ENCODE results near the gene SLC30A3.

Gene SLC30A3

GRCh38 chr2:27214941-27215340 is 47.9 kb downstream of the SLC30A3 start:
- 83% methylated on average over 1 of the region's 3 CpGs for WGBS (ENCODE audit: insufficient coverage)
- Histone ChIP-seq H3K27me3 (replicated peaks in 2 of 5; ENCODE audit: control insufficient read depth in 4 of 5, insufficient read depth in 5 of 5, low read length in 4 of 5) (no peaks in the 10 kb centered on the region), H3K9me3 (ENCODE audit: control extremely low read depth in 1 of 5, control insufficient read depth in 4 of 5, insufficient read depth in 2 of 5, low read depth in 1 of 5, low read length in 4 of 5) (no peaks in the 10 kb centered on the region), H3K4me1 (ENCODE audit: control extremely low read depth in 1 of 4, control insufficient read depth in 4 of 4, insufficient read depth in 4 of 4, low read length in 3 of 4) (peaks cover 7 to 47% (median 28%) of the 10 kb centered on the region in 4 experiments), H3K4me3 (ENCODE audit: control insufficient read depth in 1 of 7, extremely low read depth in 1 of 7, insufficient read depth in 4 of 7, low read depth in 2 of 7, low read length in 6 of 7) (no peak overlapping the region), H3K36me3 (ENCODE audit: control insufficient read depth in 4 of 4, insufficient read depth in 4 of 4, low read length in 3 of 4) (peaks cover 6 to 29% (median 7%) of the 10 kb centered on the region in 4 experiments), H3K27ac (ENCODE audit: insufficient read depth in 1 of 2, low read depth in 1 of 2, low read length in 2 of 2, poor library complexity in 1 of 2, severe bottlenecking in 2 of 2) (no peak overlapping the region)
- no peak for DNase-seq
- CTCF ChIA-PET: interaction anchor here (1.0 kb wide), 1 partner anchor 24 kb away, joined by 3 read pairs; no protein-coding TSS in a partner anchor
- POLR2A ChIA-PET: no interaction called here

GRCh38 chr2:27212626-27213471 is 50.0 kb downstream of the SLC30A3 start:
- H3K4me3 ChIP-seq (ENCODE audit: control insufficient read depth in 1 of 7, extremely low read depth in 1 of 7, insufficient read depth in 4 of 7, low read depth in 2 of 7, low read length in 6 of 7): peak overlapping the region; percentile 89 to 100 (median 96)
- WGBS (ENCODE audit: insufficient coverage): 7% methylated on average over 30 of the region's 34 CpGs
- peak overlapping the region; percentile 93 to 97 for H3K27ac ChIP-seq (ENCODE audit: insufficient read depth in 1 of 2, low read depth in 1 of 2, low read length in 2 of 2, poor library complexity in 1 of 2, severe bottlenecking in 2 of 2)
- CTCF ChIA-PET: interaction anchor here (0.5 to 1.5 kb wide), 4 partner anchors 11 to 129 kb away, joined by 3 to 4 read pairs (median 3); no protein-coding TSS in a partner anchor
- peaks cover 3 to 36% (median 13%) of the 10 kb centered on the region in 4 experiments for H3K36me3 ChIP-seq (ENCODE audit: control insufficient read depth in 4 of 4, insufficient read depth in 4 of 4, low read length in 3 of 4)
- peak; percentile 59 to 83 (median 78) for DNase-seq
- peaks cover 7 to 39% (median 22%) of the 10 kb centered on the region in 4 experiments for H3K4me1 ChIP-seq (ENCODE audit: control extremely low read depth in 1 of 4, control insufficient read depth in 4 of 4, insufficient read depth in 4 of 4, low read length in 3 of 4)
- H3K9me3 ChIP-seq (ENCODE audit: control extremely low read depth in 1 of 5, control insufficient read depth in 4 of 5, insufficient read depth in 2 of 5, low read depth in 1 of 5, low read length in 4 of 5): no peaks in the 10 kb centered on the region
- no peaks in the 10 kb centered on the region for H3K27me3 ChIP-seq (replicated peaks in 2 of 5; ENCODE audit: control insufficient read depth in 4 of 5, insufficient read depth in 5 of 5, low read length in 4 of 5)
- POLR2A ChIA-PET: interaction anchor here (0.6 kb wide), 1 partner anchor 79 kb away, joined by 5 read pairs; no protein-coding TSS in a partner anchor

- CTCF ChIA-PET: interaction anchor here (1.3 to 1.5 kb wide), 2 partner anchors 11 to 37 kb away, joined by 3 to 4 read pairs; no protein-coding TSS in a partner anchor
- POLR2A ChIA-PET: interaction anchor here (0.6 kb wide), 1 partner anchor 78 kb away, joined by 5 read pairs; no protein-coding TSS in a partner anchor
- peak; percentile 89 to 94 (median 91) for DNase-seq
- no peaks in the 10 kb centered on the region for H3K9me3 ChIP-seq (ENCODE audit: control extremely low read depth in 1 of 5, control insufficient read depth in 4 of 5, insufficient read depth in 2 of 5, low read depth in 1 of 5, low read length in 4 of 5)
- no peaks in the 10 kb centered on the region for H3K27me3 ChIP-seq (replicated peaks in 2 of 5; ENCODE audit: control insufficient read depth in 4 of 5, insufficient read depth in 5 of 5, low read length in 4 of 5)
- peak within 1 kb of the TSS; percentile 93 to 97 for H3K27ac ChIP-seq (ENCODE audit: insufficient read depth in 1 of 2, low read depth in 1 of 2, low read length in 2 of 2, poor library complexity in 1 of 2, severe bottlenecking in 2 of 2)
- peaks cover 7 to 34% (median 17%) of the 10 kb centered on the region in 4 experiments for H3K4me1 ChIP-seq (ENCODE audit: control extremely low read depth in 1 of 4, control insufficient read depth in 4 of 4, insufficient read depth in 4 of 4, low read length in 3 of 4)
- WGBS (ENCODE audit: insufficient coverage): under 1% methylated on average over 68 of the region's 73 CpGs
- H3K36me3 ChIP-seq (ENCODE audit: control insufficient read depth in 4 of 4, insufficient read depth in 4 of 4, low read length in 3 of 4): peaks cover 8 to 44% (median 18%) of the 10 kb centered on the region in 4 experiments
- H3K4me3 ChIP-seq (ENCODE audit: control insufficient read depth in 1 of 7, extremely low read depth in 1 of 7, insufficient read depth in 4 of 7, low read depth in 2 of 7, low read length in 6 of 7): peak within 1 kb of the TSS; percentile 89 to 100 (median 96)
These were observed 50.8 kb downstream of the SLC30A3 start, which contains the start of the genes ATRAID and SLC5A6 for GRCh38 chr2:27211943-27212625. Gene ATRAID (plus strand): TSS chr2:27212041. CDS start chr2:27212369, 328 bp downstream. Gene SLC5A6 (minus strand): TSS chr2:27212268. CDS start chr2:27207650, 4,618 bp downstream.

GRCh38 chr2:27211241-27211942 is 51.5 kb downstream of the SLC30A3 start:
- CTCF ChIA-PET: interaction anchor here (0.9 kb wide), 1 partner anchor 112 kb away, joined by 3 read pairs; no protein-coding TSS in a partner anchor

GRCh38 chr2:27209621-27210401 is 53.0 kb downstream of the SLC30A3 start:
- whole genome bisulfite sequencing (ENCODE audit: insufficient coverage): 93% methylated on average over 3 of the region's 6 CpGs
- POLR2A ChIA-PET: no interaction called here
- Histone ChIP-seq H3K27ac (ENCODE audit: insufficient read depth in 1 of 2, low read depth in 1 of 2, low read length in 2 of 2, poor library complexity in 1 of 2, severe bottlenecking in 2 of 2) (no peak overlapping the region), H3K36me3 (ENCODE audit: control insufficient read depth in 4 of 4, insufficient read depth in 4 of 4, low read length in 3 of 4) (peaks cover 8 to 53% (median 34%) of the 10 kb centered on the region in 4 experiments), H3K4me3 (ENCODE audit: control insufficient read depth in 1 of 7, extremely low read depth in 1 of 7, insufficient read depth in 4 of 7, low read depth in 2 of 7, low read length in 6 of 7) (no peak overlapping the region), H3K4me1 (ENCODE audit: control extremely low read depth in 1 of 4, control insufficient read depth in 4 of 4, insufficient read depth in 4 of 4, low read length in 3 of 4) (peaks cover 7 to 28% (median 15%) of the 10 kb centered on the region in 4 experiments), H3K27me3 (replicated peaks in 2 of 5; ENCODE audit: control insufficient read depth in 4 of 5, insufficient read depth in 5 of 5, low read length in 4 of 5) (no peaks in the 10 kb centered on the region), H3K9me3 (ENCODE audit: control extremely low read depth in 1 of 5, control insufficient read depth in 4 of 5, insufficient read depth in 2 of 5, low read depth in 1 of 5, low read length in 4 of 5) (no peaks in the 10 kb centered on the region)
- CTCF ChIA-PET: interaction anchor here (0.5 kb wide), 1 partner anchor 883 kb away, joined by 3 read pairs; no protein-coding TSS in a partner anchor
- peak in 2 of 3 donors; percentile 4 to 11 for DNase-seq

More at GRCh38 chr2:27211241-27211942, 51.5 kb downstream of the SLC30A3 start:
- WGBS (ENCODE audit: insufficient coverage): 5% methylated on average over 40 of the region's 48 CpGs
- no peaks in the 10 kb centered on the region for H3K9me3 ChIP-seq (ENCODE audit: control extremely low read depth in 1 of 5, control insufficient read depth in 4 of 5, insufficient read depth in 2 of 5, low read depth in 1 of 5, low read length in 4 of 5)
- peak overlapping the region; percentile 62 to 99 (median 93) for H3K4me3 ChIP-seq (ENCODE audit: control insufficient read depth in 1 of 7, extremely low read depth in 1 of 7, insufficient read depth in 4 of 7, low read depth in 2 of 7, low read length in 6 of 7)
- H3K27ac ChIP-seq (ENCODE audit: insufficient read depth in 1 of 2, low read depth in 1 of 2, low read length in 2 of 2, poor library complexity in 1 of 2, severe bottlenecking in 2 of 2): peak overlapping the region in 1 of 2 experiments; percentile 97
- peaks cover 8 to 45% (median 23%) of the 10 kb centered on the region in 4 experiments for H3K36me3 ChIP-seq (ENCODE audit: control insufficient read depth in 4 of 4, insufficient read depth in 4 of 4, low read length in 3 of 4)
- POLR2A ChIA-PET: no interaction called here
- no peaks in the 10 kb centered on the region for H3K27me3 ChIP-seq (replicated peaks in 2 of 5; ENCODE audit: control insufficient read depth in 4 of 5, insufficient read depth in 5 of 5, low read length in 4 of 5)
- H3K4me1 ChIP-seq (ENCODE audit: control extremely low read depth in 1 of 4, control insufficient read depth in 4 of 4, insufficient read depth in 4 of 4, low read length in 3 of 4): peaks cover 7 to 28% (median 15%) of the 10 kb centered on the region in 4 experiments
- peak in 1 of 3 donors; percentile 18 for DNase-seq
